ENCODE measurements around the gene DIO3.

Gene DIO3

GRCh38 chr14:101556566-101557320 lies 4.6 kb upstream of the DIO3 start:
- no peaks in the 10 kb centered on the region for H3K36me3 ChIP-seq (ENCODE audit: insufficient read depth, low read length)
- TF ChIP-seq EZH2 (IDR thresholded peaks at IDR 0.05; ENCODE audit: borderline replicate concordance, low read length) (no peak), CTCF (IDR thresholded peaks at IDR 0.05; ENCODE audit: low read length) (no peak)
- no peaks in the 10 kb centered on the region for H3F3A ChIP-seq (ENCODE audit: insufficient read depth, low read length)
- H3K27me3 ChIP-seq (ENCODE audit: insufficient read depth, low read length) = no peaks in the 10 kb centered on the region
- no peak overlapping the region for H3K9ac ChIP-seq (ENCODE audit: low read length)
- H3K4me2 ChIP-seq (ENCODE audit: low read length) = no peak overlapping the region
- no peaks in the 10 kb centered on the region for H4K20me1 ChIP-seq (ENCODE audit: insufficient read depth, low read length)
- no peak overlapping the region for H3K4me3 ChIP-seq (ENCODE audit: low read depth, low read length, poor library complexity, severe bottlenecking)
- H3K27ac ChIP-seq (ENCODE audit: low read depth, low read length, poor library complexity, severe bottlenecking) = no peak overlapping the region
- H2AFZ ChIP-seq (ENCODE audit: low read length) = no peak overlapping the region
- no peaks in the 10 kb centered on the region for H3K9me3 ChIP-seq (ENCODE audit: low read length)
- no peaks in the 10 kb centered on the region for H3K9me2 ChIP-seq (ENCODE audit: low read depth, low read length)
- H3K4me1 ChIP-seq (ENCODE audit: insufficient read depth, low read length, severe bottlenecking) = no peaks in the 10 kb centered on the region
- H3K79me2 ChIP-seq (ENCODE audit: insufficient read depth, low read length) = no peaks in the 10 kb centered on the region

- Histone ChIP-seq H2AFZ (ENCODE audit: low read length) (no peak overlapping the region), H3F3A (ENCODE audit: insufficient read depth, low read length) (no peaks in the 10 kb centered on the region), H3K36me3 (ENCODE audit: insufficient read depth, low read length) (no peaks in the 10 kb centered on the region), H3K9me2 (ENCODE audit: low read depth, low read length) (no peaks in the 10 kb centered on the region), H3K27ac (ENCODE audit: low read depth, low read length, poor library complexity, severe bottlenecking) (no peak overlapping the region), H3K9ac (ENCODE audit: low read length) (no peak overlapping the region), H3K4me1 (ENCODE audit: insufficient read depth, low read length, severe bottlenecking) (no peaks in the 10 kb centered on the region), H3K9me3 (ENCODE audit: low read length) (no peaks in the 10 kb centered on the region), H3K27me3 (ENCODE audit: insufficient read depth, low read length) (no peaks in the 10 kb centered on the region), H3K4me2 (ENCODE audit: low read length) (no peak overlapping the region), H3K4me3 (ENCODE audit: low read depth, low read length, poor library complexity, severe bottlenecking) (no peak overlapping the region), H3K79me2 (ENCODE audit: insufficient read depth, low read length) (no peaks in the 10 kb centered on the region), H4K20me1 (ENCODE audit: insufficient read depth, low read length) (no peaks in the 10 kb centered on the region)
- TF ChIP-seq CTCF (IDR thresholded peaks at IDR 0.05; ENCODE audit: low read length) (no peak), EZH2 (IDR thresholded peaks at IDR 0.05; ENCODE audit: borderline replicate concordance, low read length) (no peak)
Measured at GRCh38 chr14:101557321-101557695, 4.0 kb upstream of the DIO3 start.

GRCh38 chr14:101557811-101558738 lies 3.2 kb upstream of the DIO3 start:
- H4K20me1 ChIP-seq (ENCODE audit: insufficient read depth, low read length) = no peaks in the 10 kb centered on the region
- TF ChIP-seq EZH2 (IDR thresholded peaks at IDR 0.05; ENCODE audit: borderline replicate concordance, low read length) (no peak), CTCF (IDR thresholded peaks at IDR 0.05; ENCODE audit: low read length) (no peak)
- no peak overlapping the region for H2AFZ ChIP-seq (ENCODE audit: low read length)
- H3K4me1 ChIP-seq (ENCODE audit: insufficient read depth, low read length, severe bottlenecking) = no peaks in the 10 kb centered on the region
- no peaks in the 10 kb centered on the region for H3F3A ChIP-seq (ENCODE audit: insufficient read depth, low read length)
- H3K9me2 ChIP-seq (ENCODE audit: low read depth, low read length) = no peaks in the 10 kb centered on the region
- no peak overlapping the region for H3K27ac ChIP-seq (ENCODE audit: low read depth, low read length, poor library complexity, severe bottlenecking)
- H3K9me3 ChIP-seq (ENCODE audit: low read length) = no peaks in the 10 kb centered on the region
- no peaks in the 10 kb centered on the region for H3K36me3 ChIP-seq (ENCODE audit: insufficient read depth, low read length)
- H3K79me2 ChIP-seq (ENCODE audit: insufficient read depth, low read length) = no peaks in the 10 kb centered on the region
- no peak overlapping the region for H3K4me3 ChIP-seq (ENCODE audit: low read depth, low read length, poor library complexity, severe bottlenecking)
- no peak overlapping the region for H3K9ac ChIP-seq (ENCODE audit: low read length)
- no peak overlapping the region for H3K4me2 ChIP-seq (ENCODE audit: low read length)
- H3K27me3 ChIP-seq (ENCODE audit: insufficient read depth, low read length) = no peaks in the 10 kb centered on the region
